Myocyte (in vitro differentiated cells): ENCODE results near the gene PIH1D1. TPM values are rescaled to one million over a fixed set of nuclear protein-coding genes. Genes with fewer than 3 reads are reported as not detected.

Experiments used
- DNase-seq: peaks from one replicate; pipeline ENCODE4 v3.0.0-alpha.2; 2012; ENCODE audit warnings: low read depth
- polyA plus RNA-seq: library from polyadenylated mRNA; unstranded; fragments of >200 nt; gene quantifications from one replicate; pipeline ENCODE4 v1.2.1, GENCODE V29; 2012; ENCODE audit warnings: missing spikeins
- total RNA-seq: library from RNA; depleted of rRNA; stranded (reverse); fragments of >200 nt; gene quantifications from 2 replicates; pipeline ENCODE4 v1.2.3, GENCODE V29; 2014

PIH1D1 gene
- total RNA-seq, result 53.7 and 59.3 TPM in 2 replicates
- polyA plus RNA-seq, result 75.2 TPM

- DNase-seq, result peak; percentile 100
These were observed at the start of gene PIH1D1 for GRCh38 chr19:49451430-49452181. PIH1D1 (minus strand) TSS chr19:49451814; CDS start chr19:49451574, 240 bp downstream.

- DNase-seq, result no peak
These were observed 47.5 kb upstream of the PIH1D1 start for GRCh38 chr19:49499030-49499670.

- DNase-seq, result no peak
These were observed 46.9 kb upstream of the PIH1D1 start for GRCh38 chr19:49498475-49498874.

GRCh38 chr19:49497789-49498103 is 46.1 kb upstream of the PIH1D1 start:
- no peak for DNase-seq

GRCh38 chr19:49497047-49497788 is 45.6 kb upstream of the PIH1D1 start:
- peak; percentile 63 for DNase-seq

- no peak for DNase-seq
These were observed 45.0 kb upstream of the PIH1D1 start for GRCh38 chr19:49496574-49497008.

- no peak for DNase-seq
These were observed 41.2 kb upstream of the PIH1D1 start for GRCh38 chr19:49492573-49493405.

- peak; percentile 33 for DNase-seq
These were observed 40.4 kb upstream of the PIH1D1 start for GRCh38 chr19:49491804-49492572.

- DNase-seq, result no peak
These were observed 39.6 kb upstream of the PIH1D1 start for GRCh38 chr19:49491030-49491803.

- no peak for DNase-seq
These were observed 38.8 kb upstream of the PIH1D1 start for GRCh38 chr19:49490287-49491029.

- DNase-seq, result no peak
These were observed 38.1 kb upstream of the PIH1D1 start for GRCh38 chr19:49489601-49490167.

- DNase-seq, result no peak
These were observed 37.4 kb upstream of the PIH1D1 start for GRCh38 chr19:49488863-49489537.

- DNase-seq, result no peak
These were observed 36.6 kb upstream of the PIH1D1 start for GRCh38 chr19:49488046-49488862.

- DNase-seq, result peak; percentile 99
These were observed 35.8 kb upstream of the PIH1D1 start, which contains the start of gene RPL13A for GRCh38 chr19:49487277-49488045. RPL13A (plus strand) TSS chr19:49487608; CDS start chr19:49487630, 22 bp downstream.

GRCh38 chr19:49486710-49487276 is 35.2 kb upstream of the PIH1D1 start:
- DNase-seq, result no peak

GRCh38 chr19:49486232-49486631 is 34.6 kb upstream of the PIH1D1 start:
- DNase-seq, result no peak
